SK-N-MC (cell line): ENCODE data around the gene ESR1.

Experiments used
- EZH2 ChIP-seq: fragments of 200-600 bp; sonication (generic); IDR thresholded peaks from one replicate; pipeline ENCODE4 v1.6.1; 2017; ENCODE audit warnings: antibody characterized with exemption
- FOXP2 ChIP-seq: optimal IDR thresholded peaks from 2 replicates; pipeline ENCODE3; 2011; ENCODE audit warnings: mild to moderate bottlenecking, moderate library complexity; ENCODE audit not compliant: insufficient read depth; ENCODE audit errors: extremely low read length, control extremely low read depth
- POLR2AphosphoS5 ChIP-seq: IDR thresholded peaks from 2 replicates; pipeline ENCODE4 v1.6.1; 2012; ENCODE audit warnings: mild to moderate bottlenecking, low read depth, low read length, borderline replicate concordance

GRCh38 chr6:152151920-152152319 is 344.4 kb downstream of the ESR1 start:
- TF ChIP-seq POLR2AphosphoS5 (no peak), EZH2 (no peak), FOXP2 (no peak)
